ENCODE data around the gene NOS2.
"Not testable (repeated sequence)": the region's sequence is repeated elsewhere in the genome, so short reads cannot be mapped to it uniquely, and the experiment has no call there.

NOS2 gene

DNA sequence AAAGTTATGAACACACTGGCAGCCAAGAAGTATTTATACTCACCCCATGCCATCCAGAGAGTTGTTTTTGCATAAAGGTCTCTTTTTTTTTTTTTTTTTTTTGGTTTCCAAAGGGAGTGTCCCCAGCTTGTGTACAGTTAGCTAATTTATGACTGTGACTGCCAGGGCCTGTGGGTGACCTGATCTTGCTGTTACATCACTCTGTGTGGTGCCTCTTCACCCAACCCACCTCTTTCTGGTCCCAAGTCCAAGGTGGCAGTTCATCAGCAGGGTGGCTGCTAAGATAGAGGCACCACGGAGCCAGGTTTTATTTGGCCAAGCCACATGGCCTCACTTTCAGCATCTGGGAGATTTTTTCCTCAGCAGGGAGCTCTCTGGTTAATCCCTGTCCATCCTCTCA lies at the start of gene NOS2:
NOS2 (minus strand) TSS at position 8 of the 400 bp plus-strand sequence. CDS start 1,720 bp downstream, outside the sequence.
- DNase-seq (ENCODE audit: low read depth in 2 of 2, low spot score in 1 of 2): no peak

DNA sequence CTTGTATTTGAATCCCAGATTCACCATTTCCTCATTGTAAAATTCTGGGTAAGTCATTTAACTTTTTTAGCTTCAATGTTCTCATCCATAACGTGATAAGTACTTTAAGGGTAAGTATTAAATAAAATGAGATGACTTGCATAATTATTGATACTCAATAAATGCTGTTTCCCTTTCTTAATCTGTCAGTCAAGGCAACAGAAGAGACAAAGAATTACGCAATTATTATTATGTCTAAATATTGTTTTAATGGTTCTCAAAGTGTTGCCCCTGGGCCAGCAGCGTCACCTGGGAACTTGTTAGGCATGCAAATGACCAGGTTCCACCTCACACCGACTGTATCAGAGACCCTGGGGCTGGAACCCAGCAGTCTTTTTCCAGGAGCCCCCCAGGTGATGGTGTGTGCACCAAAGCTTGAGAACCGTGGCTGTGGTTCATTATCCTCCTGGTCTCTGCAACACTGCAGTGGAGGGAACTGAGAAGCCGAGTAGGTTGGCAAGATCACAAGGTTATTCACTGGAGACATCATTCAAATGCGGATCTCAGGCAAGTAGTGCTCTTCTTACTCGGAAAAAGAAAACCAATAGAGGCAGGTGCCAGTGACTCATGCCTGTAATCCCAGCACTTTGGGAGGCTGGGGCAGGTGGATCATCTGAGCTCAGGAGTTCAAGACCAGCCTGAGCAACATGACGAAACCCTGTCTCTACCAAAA lies 49.3 kb upstream of the NOS2 start:
- DNase-seq (ENCODE audit: low read depth in 2 of 2, low spot score in 1 of 2): no peak

DNA sequence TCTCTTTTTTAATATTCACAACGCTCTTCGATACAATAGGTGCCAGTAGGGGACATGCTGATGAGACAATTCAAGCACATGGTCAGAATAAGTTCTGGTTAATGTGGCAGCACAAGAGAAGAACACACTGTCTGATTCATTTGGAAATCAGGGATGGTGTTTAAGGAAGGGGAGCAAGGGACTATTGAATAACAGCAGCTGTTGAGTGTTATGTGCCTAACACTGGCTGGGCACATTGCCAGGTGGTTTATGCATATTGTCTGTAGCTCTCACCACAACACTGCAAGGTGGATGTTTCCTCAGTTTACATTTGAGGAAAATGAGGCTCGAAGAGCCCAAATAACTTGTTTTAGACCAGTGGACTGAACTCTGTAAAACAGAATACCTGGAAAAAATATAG lies 48.6 kb upstream of the NOS2 start:
- no peak for DNase-seq (ENCODE audit: low read depth in 2 of 2, low spot score in 1 of 2)

- DNase-seq (ENCODE audit: low read depth in 2 of 2, low spot score in 1 of 2): not testable (repeated sequence)
Observed at GRCh38 chr17:27846808-27847307, 46.5 kb upstream of the NOS2 start.

- peak in 1 of 2 donors; percentile 4 for DNase-seq (ENCODE audit: low read depth in 2 of 2, low spot score in 1 of 2)
Observed at GRCh38 chr17:27846042-27846655, 45.8 kb upstream of the NOS2 start.

GRCh38 chr17:27845264-27846041 lies 45.1 kb upstream of the NOS2 start:
- no peak for DNase-seq (ENCODE audit: low read depth in 2 of 2, low spot score in 1 of 2)

- no peak for DNase-seq (ENCODE audit: low read depth in 2 of 2, low spot score in 1 of 2)
Observed at GRCh38 chr17:27840688-27841087, 40.4 kb upstream of the NOS2 start.

DNA sequence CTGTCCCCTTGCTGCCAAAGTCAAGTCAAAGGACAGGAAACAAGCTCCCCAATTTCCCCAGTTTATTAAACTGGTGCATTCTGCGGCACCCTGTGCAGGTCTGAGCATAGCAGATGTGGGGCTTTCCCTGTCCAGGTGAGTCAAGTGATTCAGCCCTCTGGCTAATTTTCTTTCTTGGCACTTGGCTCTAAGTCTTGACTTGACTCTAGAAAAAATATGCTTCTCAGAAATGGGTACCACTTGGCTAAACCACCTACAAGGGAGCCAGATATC lies 40.0 kb upstream of the NOS2 start:
- not testable (repeated sequence) for DNase-seq (ENCODE audit: low read depth in 2 of 2, low spot score in 1 of 2)

DNA sequence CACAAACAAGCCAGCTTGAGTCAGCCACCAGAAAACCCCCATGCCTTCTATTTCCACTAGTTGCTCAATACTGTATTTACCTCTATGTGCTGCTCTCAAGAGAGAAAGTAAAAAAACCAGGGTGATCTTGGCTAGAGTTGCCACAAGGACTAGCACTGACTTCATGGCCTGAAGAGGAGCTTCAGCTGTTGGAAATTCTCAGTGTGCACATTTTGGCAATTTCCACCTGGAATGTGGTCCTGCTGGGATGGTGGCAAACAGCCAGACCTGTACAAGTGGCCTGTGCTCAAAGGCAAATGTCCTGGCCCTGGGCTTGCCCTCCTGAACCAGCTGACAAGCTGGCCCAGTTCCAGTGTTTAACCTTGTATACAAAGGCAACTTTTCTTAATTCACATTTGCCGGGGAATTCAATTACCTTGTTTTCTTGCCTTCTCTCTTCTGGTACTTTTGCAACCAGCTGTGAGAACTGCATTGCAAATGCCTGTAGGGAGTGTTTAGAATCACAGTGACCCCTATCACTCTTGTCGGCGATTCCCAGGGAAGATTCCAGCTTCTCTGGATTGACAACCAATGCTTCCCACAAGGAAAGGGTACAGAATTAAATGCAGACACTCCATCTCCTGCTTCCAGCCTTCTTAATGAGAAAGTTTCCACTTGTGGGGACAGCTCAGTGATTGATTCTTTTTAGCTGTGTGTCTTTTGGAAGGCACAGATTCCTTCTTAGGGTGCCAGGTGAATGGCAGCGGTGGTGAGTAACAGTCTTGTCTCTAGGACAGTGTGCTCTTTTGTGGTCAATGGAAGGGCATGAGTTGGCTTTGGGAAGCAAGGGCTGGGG lies 39.5 kb upstream of the NOS2 start:
- DNase-seq (ENCODE audit: low read depth in 2 of 2, low spot score in 1 of 2): not testable (repeated sequence)

GRCh38 chr17:27838607-27839006 lies 38.3 kb upstream of the NOS2 start:
- DNase-seq (ENCODE audit: low read depth in 2 of 2, low spot score in 1 of 2): not testable (repeated sequence)

DNA sequence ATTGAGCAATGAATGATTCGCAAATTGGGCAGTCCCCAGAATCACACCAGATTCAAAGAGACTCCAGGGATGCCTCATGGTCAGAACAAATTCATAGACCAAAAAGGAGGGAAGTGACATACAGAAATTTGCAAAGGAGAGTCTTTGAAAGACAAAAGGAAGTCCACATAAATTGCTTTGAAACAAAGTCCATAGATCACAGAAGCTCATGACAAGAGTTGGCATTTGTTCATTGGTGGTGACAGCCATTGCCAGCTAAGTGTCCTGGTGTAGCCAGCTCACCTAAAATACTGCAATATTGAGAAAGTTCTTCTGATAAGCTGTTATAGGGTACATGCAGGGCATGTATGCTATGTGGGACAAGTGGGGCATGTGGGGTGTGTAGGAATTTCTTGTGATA lies 37.4 kb upstream of the NOS2 start:
- not testable (repeated sequence) for DNase-seq (ENCODE audit: low read depth in 2 of 2, low spot score in 1 of 2)

DNA sequence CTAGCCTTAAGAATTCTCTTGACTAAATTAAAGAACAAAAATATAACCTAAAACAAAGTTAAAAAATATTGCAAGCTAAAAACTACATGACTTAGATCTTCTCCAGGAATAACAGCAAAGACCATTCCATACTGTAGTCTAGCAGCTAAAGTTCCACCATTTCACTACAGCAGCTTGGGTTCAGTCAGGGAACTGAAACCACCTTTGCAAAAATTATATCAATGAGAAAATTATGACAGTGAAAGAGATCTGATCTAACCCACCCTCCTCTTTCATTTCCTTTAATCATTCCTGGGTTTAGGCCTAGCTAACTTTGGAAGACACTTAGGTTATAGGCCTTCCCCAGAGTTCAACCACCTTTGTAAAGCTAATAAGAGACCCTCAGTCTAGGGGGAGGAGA lies 36.3 kb upstream of the NOS2 start:
- DNase-seq (ENCODE audit: low read depth in 2 of 2, low spot score in 1 of 2): no peak

- no peak for DNase-seq (ENCODE audit: low read depth in 2 of 2, low spot score in 1 of 2)
Observed at GRCh38 chr17:27834571-27834970, 34.2 kb upstream of the NOS2 start.

- no peak for DNase-seq (ENCODE audit: low read depth in 2 of 2, low spot score in 1 of 2)
Observed at GRCh38 chr17:27832831-27833230, 32.5 kb upstream of the NOS2 start.

DNA sequence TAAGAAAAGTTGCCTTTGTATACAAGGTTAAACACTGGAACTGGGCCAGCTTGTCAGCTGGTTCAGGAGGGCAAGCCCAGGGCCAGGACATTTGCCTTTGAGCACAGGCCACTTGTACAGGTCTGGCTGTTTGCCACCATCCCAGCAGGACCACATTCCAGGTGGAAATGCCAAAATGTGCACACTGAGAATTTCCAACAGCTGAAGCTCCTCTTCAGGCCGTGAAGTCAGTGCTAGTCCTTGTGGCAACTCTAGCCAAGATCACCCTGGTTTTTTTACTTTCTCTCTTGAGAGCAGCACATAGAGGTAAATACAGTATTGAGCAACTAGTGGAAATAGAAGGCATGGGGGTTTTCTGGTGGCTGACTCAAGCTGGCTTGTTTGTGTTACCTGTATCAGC lies 29.6 kb upstream of the NOS2 start:
- DNase-seq (ENCODE audit: low read depth in 2 of 2, low spot score in 1 of 2): not testable (repeated sequence)

- DNase-seq (ENCODE audit: low read depth in 2 of 2, low spot score in 1 of 2): not testable (repeated sequence)
Observed at GRCh38 chr17:27829143-27829711, 28.9 kb upstream of the NOS2 start.

- DNase-seq (ENCODE audit: low read depth in 2 of 2, low spot score in 1 of 2): no peak
Observed at GRCh38 chr17:27825459-27825858, 25.1 kb upstream of the NOS2 start.

GRCh38 chr17:27824745-27825144 lies 24.4 kb upstream of the NOS2 start:
- DNase-seq (ENCODE audit: low read depth in 2 of 2, low spot score in 1 of 2): no peak

DNA sequence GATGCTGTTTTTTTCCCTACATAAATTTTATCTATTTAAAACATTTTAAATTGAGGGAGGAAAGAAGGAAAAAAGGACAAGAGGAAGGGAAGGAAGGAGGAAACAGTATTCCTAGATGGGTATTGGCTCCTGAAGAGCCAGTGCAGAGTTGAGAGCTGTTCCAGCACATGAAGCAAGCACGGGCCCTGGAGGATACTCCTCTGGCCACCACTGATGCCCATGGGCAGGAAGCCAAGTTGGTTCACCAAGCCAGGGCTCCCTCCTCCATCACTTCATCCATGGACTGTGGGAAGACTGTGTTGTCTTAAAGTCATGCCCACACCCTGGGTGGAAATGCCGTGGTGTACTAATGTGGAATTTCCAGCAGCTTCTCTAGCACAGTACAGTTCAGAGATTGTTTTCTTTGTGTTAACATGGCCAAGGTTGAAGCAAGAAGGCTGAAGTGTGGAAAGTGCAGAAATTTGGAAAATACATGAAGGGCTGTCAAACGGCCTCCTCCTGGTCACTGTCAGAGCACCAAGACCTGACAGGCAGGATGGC lies 23.9 kb upstream of the NOS2 start:
- DNase-seq (ENCODE audit: low read depth in 2 of 2, low spot score in 1 of 2): no peak

GRCh38 chr17:27822108-27822507 lies 21.8 kb upstream of the NOS2 start:
- DNase-seq (ENCODE audit: low read depth in 2 of 2, low spot score in 1 of 2): not testable (repeated sequence)

GRCh38 chr17:27821318-27821717 lies 21.0 kb upstream of the NOS2 start:
- no peak for DNase-seq (ENCODE audit: low read depth in 2 of 2, low spot score in 1 of 2)

All from stimulated activated CD8-positive, alpha-beta memory T cell treated with anti-CD3 and anti-CD28 coated beads, Interleukin-4, amount 100 ng/mL, for 1 hour (primary cell).